Measurements from ENCODE around the gene COL13A1. TPM values are rescaled to one million over a fixed set of nuclear protein-coding genes. Genes with fewer than 3 reads are reported as not detected.

Gene COL13A1
- total and polyA plus RNA-seq, 7 donors, result 0.69 to 5.7 (median 2.9) TPM

- peak; percentile 57 for DNase-seq
- 55 to 62% methylated on average over 10 of the region's 10 CpGs for WGBS, 2 donors
- no peak for TF ChIP-seq CTCF (IDR thresholded peaks at IDR 0.05)
- no peak for TF ChIP-seq POLR2AphosphoS5 (IDR thresholded peaks at IDR 0.05)
- TF ChIP-seq EP300 (IDR thresholded peaks at IDR 0.05), result no peak
- TF ChIP-seq POLR2A (IDR thresholded peaks at IDR 0.05), result no peak
Measured at GRCh38 chr10:69757553-69758309, 44.0 kb upstream of the COL13A1 start.

GRCh38 chr10:69758310-69758728 lies 43.4 kb upstream of the COL13A1 start:
- intact Hi-C loops (cut with DNase I), result no loop called here
- Histone ChIP-seq H3K27me3 (no peaks in the 10 kb centered on the region), H3K4me1 (peaks cover 0 to 3% (median 0%) of the 10 kb centered on the region in 4 donors), H3K4me3 (no peak overlapping the region), H3K27ac (no peak overlapping the region), H3K36me3 (no peaks in the 10 kb centered on the region), H3K9me3 (no peaks in the 10 kb centered on the region)
- DNase-seq, result no peak
- TF ChIP-seq POLR2A (IDR thresholded peaks at IDR 0.05), result no peak
- 88 to 95% methylated on average over 1 of the region's 1 CpG for WGBS, 2 donors

More at GRCh38 chr10:69757553-69758309, 44.0 kb upstream of the COL13A1 start:
- Histone ChIP-seq H3K9me3 (no peaks in the 10 kb centered on the region), H3K27ac (no peak overlapping the region), H3K36me3 (no peaks in the 10 kb centered on the region), H3K4me1 (peaks cover 0 to 3% (median 0%) of the 10 kb centered on the region in 4 donors), H3K27me3 (no peaks in the 10 kb centered on the region), H3K4me3 (no peak overlapping the region)
- intact Hi-C loops (cut with DNase I), result no loop called here

GRCh38 chr10:69759641-69760040 lies 42.1 kb upstream of the COL13A1 start:
- DNase-seq, result peak; percentile 52
- intact Hi-C loops (cut with DNase I), result no loop called here

GRCh38 chr10:69760072-69760471 lies 41.6 kb upstream of the COL13A1 start:
- Histone ChIP-seq H3K9me3 (no peaks in the 10 kb centered on the region), H3K36me3 (no peaks in the 10 kb centered on the region), H3K27me3 (no peaks in the 10 kb centered on the region), H3K4me1 (peaks cover 0 to 3% (median 0%) of the 10 kb centered on the region in 4 donors), H3K4me3 (no peak overlapping the region), H3K27ac (no peak overlapping the region)
- no peak for TF ChIP-seq POLR2AphosphoS5 (IDR thresholded peaks at IDR 0.05)
- no peak for TF ChIP-seq EP300 (IDR thresholded peaks at IDR 0.05)
- TF ChIP-seq POLR2A (IDR thresholded peaks at IDR 0.05), result no peak
- TF ChIP-seq CTCF (IDR thresholded peaks at IDR 0.05), result no peak
- intact Hi-C loops (cut with DNase I), result no loop called here
- 47 to 72% methylated on average over 5 of the region's 5 CpGs for WGBS, 2 donors
- peak; percentile 10 for DNase-seq

More at GRCh38 chr10:69759641-69760040, 42.1 kb upstream of the COL13A1 start:
- peaks cover 0 to 3% (median 0%) of the 10 kb centered on the region in 4 donors for H3K4me1 ChIP-seq
- H3K27ac ChIP-seq, result no peak overlapping the region
- H3K36me3 ChIP-seq, result no peaks in the 10 kb centered on the region
- no peak for TF ChIP-seq CTCF (IDR thresholded peaks at IDR 0.05)
- TF ChIP-seq POLR2A (IDR thresholded peaks at IDR 0.05), result no peak
- no peak for TF ChIP-seq EP300 (IDR thresholded peaks at IDR 0.05)
- no peak for TF ChIP-seq POLR2AphosphoS5 (IDR thresholded peaks at IDR 0.05)
- no peaks in the 10 kb centered on the region for H3K27me3 ChIP-seq
- no peak overlapping the region for H3K4me3 ChIP-seq
- H3K9me3 ChIP-seq, result no peaks in the 10 kb centered on the region
- 65 to 75% methylated on average over 6 of the region's 6 CpGs for WGBS, 2 donors

- H3K9me3 ChIP-seq, result no peaks in the 10 kb centered on the region
- WGBS, 2 donors, result 53 to 89% methylated on average over 4 of the region's 4 CpGs
- intact Hi-C loops (cut with DNase I), result no loop called here
- TF ChIP-seq POLR2AphosphoS5 (IDR thresholded peaks at IDR 0.05), result no peak
- no peak for TF ChIP-seq CTCF (IDR thresholded peaks at IDR 0.05)
- no peak for TF ChIP-seq POLR2A (IDR thresholded peaks at IDR 0.05)
- TF ChIP-seq EP300 (IDR thresholded peaks at IDR 0.05), result no peak
- no peak for DNase-seq
- no peaks in the 10 kb centered on the region for H3K27me3 ChIP-seq
- peaks cover 0 to 3% (median 0%) of the 10 kb centered on the region in 4 donors for H3K4me1 ChIP-seq
- H3K27ac ChIP-seq, result no peak overlapping the region
- H3K4me3 ChIP-seq, result no peak overlapping the region
- H3K36me3 ChIP-seq, result no peaks in the 10 kb centered on the region
Measured at GRCh38 chr10:69761320-69761719, 40.4 kb upstream of the COL13A1 start.
